SH-SY5Y (cell line): Measurements from ENCODE around the gene APOBEC2.

Source experiments
- GATA2 ChIP-seq: IDR thresholded peaks from 2 replicates; pipeline ENCODE4 v1.6.1; 2011; ENCODE audit warnings: mild to moderate bottlenecking, low read depth, low read length
- GATA3 ChIP-seq: IDR thresholded peaks from 2 replicates; pipeline ENCODE4 v1.6.1; 2011; ENCODE audit warnings: low read depth, mild to moderate bottlenecking, low read length, moderate library complexity

DNA sequence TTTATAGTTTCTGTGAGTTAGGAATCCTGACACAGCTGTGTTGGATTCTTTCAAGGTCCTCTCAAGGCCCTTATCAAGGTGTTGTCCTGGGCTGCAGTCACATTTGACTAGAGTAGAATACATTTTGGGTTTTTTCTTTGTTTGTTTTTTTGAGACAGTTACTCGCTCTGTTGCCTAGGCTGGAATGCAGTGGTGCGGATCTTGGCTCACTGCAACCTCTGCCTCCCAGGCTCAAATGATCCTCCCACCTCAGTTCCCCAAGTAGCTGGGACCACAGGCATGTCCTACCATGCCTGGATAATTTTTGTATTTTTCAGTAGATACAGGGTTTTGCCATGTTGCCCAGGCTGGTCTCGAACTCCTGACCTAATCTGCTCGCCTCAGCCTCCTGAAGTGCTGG lies 35.4 kb downstream of the APOBEC2 start:
- no peak for TF ChIP-seq GATA3
- TF ChIP-seq GATA2 = no peak
